GM12891 (cell line): ENCODE data around the gene PDGFC.

Source experiments
- PAX5 ChIP-seq: IDR thresholded peaks from 2 replicates; pipeline ENCODE4 v1.6.1; 2011; ENCODE audit warnings: low read length, moderate library complexity, mild to moderate bottlenecking; ENCODE audit not compliant: insufficient read depth, severe bottlenecking
- POLR2A ChIP-seq: IDR thresholded peaks from 2 replicates; pipeline ENCODE4 v1.6.1; 2011; ENCODE audit warnings: low read depth, low read length, control low read depth
- POLR2AphosphoS5 ChIP-seq: IDR thresholded peaks from 2 replicates; pipeline ENCODE4 v1.6.1; 2011; ENCODE audit warnings: low read depth, low read length, control low read depth
- POU2F2 ChIP-seq: IDR thresholded peaks from 2 replicates; pipeline ENCODE4 v1.6.1; 2011; ENCODE audit warnings: low read depth, mild to moderate bottlenecking, control low read depth, low read length, moderate library complexity
- SPI1 ChIP-seq: IDR thresholded peaks from 2 replicates; pipeline ENCODE4 v1.6.1; 2011; ENCODE audit warnings: low read depth, low read length, control low read depth
- TAF1 ChIP-seq: IDR thresholded peaks from 2 replicates; pipeline ENCODE4 v1.6.1; 2011; ENCODE audit warnings: low read depth, low read length, control low read depth

- TF ChIP-seq POLR2A (no peak), PAX5 (no peak), TAF1 (no peak), POLR2AphosphoS5 (no peak), POU2F2 (no peak), SPI1 (no peak)
Measured at GRCh38 chr4:156962528-156962974, 9.0 kb downstream of the PDGFC start.
